Measurements from ENCODE around the gene KITLG. TPM values are rescaled to one million over a fixed set of nuclear protein-coding genes. Genes with fewer than 3 reads are reported as not detected.

The KITLG gene
- total and polyA plus RNA-seq, 2 donors (not counting 1 experiment from before 2014, with no cell fraction given) = not detected

- Histone ChIP-seq H3K4me1 (ENCODE audit: control insufficient read depth in 2 of 2, insufficient read depth in 2 of 2, low read length in 2 of 2) (no peaks in the 10 kb centered on the region), H4K20me1 (ENCODE audit: control insufficient read depth, insufficient read depth, low read length, poor library complexity, severe bottlenecking) (no peaks in the 10 kb centered on the region), H3K9me3 (ENCODE audit: control extremely low read depth in 1 of 3, control insufficient read depth in 2 of 3, insufficient read depth in 1 of 3, low read length in 2 of 3) (no peaks in the 10 kb centered on the region), H3K36me3 (replicated peaks in 1 of 2; ENCODE audit: control extremely low read depth in 1 of 2, control insufficient read depth in 1 of 2, extremely low read depth in 1 of 2, insufficient read depth in 2 of 2, low read length in 1 of 2) (no peaks in the 10 kb centered on the region), H3K27ac (ENCODE audit: low read length in 2 of 2) (no peak overlapping the region), H3K9ac (ENCODE audit: low read length) (no peak overlapping the region), H3K4me2 (replicated peaks; ENCODE audit: low read depth, low read length, poor library complexity, severe bottlenecking) (no peak overlapping the region), H3K27me3 (replicated peaks in 1 of 4; ENCODE audit: control extremely low read depth in 1 of 4, control insufficient read depth in 3 of 4, insufficient read depth in 4 of 4, low read length in 3 of 4) (no peaks in the 10 kb centered on the region), H2AFZ (ENCODE audit: insufficient read depth, low read depth, low read length, poor library complexity, severe bottlenecking) (no peak overlapping the region), H3K79me2 (ENCODE audit: control insufficient read depth, insufficient read depth, low read length) (no peaks in the 10 kb centered on the region), H3K4me3 (ENCODE audit: control extremely low read depth in 1 of 5, extremely low read depth in 1 of 5, insufficient read depth in 1 of 5, low read depth in 2 of 5, low read length in 4 of 5) (no peak overlapping the region)
- H3K9me3 Mint-ChIP-seq (ENCODE audit: insufficient read depth) = peaks cover 2% of the 10 kb centered on the region
- WGBS (ENCODE audit: insufficient coverage) = no CpG with 5 or more reads among the region's 2 CpGs
- no peak for ATAC-seq (ENCODE audit: low read depth)
- H3K4me3 Mint-ChIP-seq = no peak overlapping the region
- H3K4me1 Mint-ChIP-seq = no peaks in the 10 kb centered on the region
- ChIA-PET CTCF (no interaction called here), POLR2A (no interaction called here)
- TF ChIP-seq EZH2 (IDR thresholded peaks at IDR 0.05; ENCODE audit: borderline replicate concordance, insufficient read depth, low read depth, low read length, poor library complexity, severe bottlenecking) (no peak), CTCF (IDR thresholded peaks at IDR 0.05) (no peak)
- H3K27ac Mint-ChIP-seq = no peak overlapping the region
- intact Hi-C loops (cut with micrococcal nuclease) = no loop called here
- no peaks in the 10 kb centered on the region for H3K27me3 Mint-ChIP-seq
- no peak for DNase-seq
Measured at GRCh38 chr12:88493636-88494035, 86.6 kb downstream of the KITLG start.

- peaks cover 2% of the 10 kb centered on the region for H3K9me3 Mint-ChIP-seq (ENCODE audit: insufficient read depth)
Measured at GRCh38 chr12:88490425-88490824, 89.8 kb downstream of the KITLG start.

More at GRCh38 chr12:88490425-88490824, 89.8 kb downstream of the KITLG start:
- H3K79me2 ChIP-seq (ENCODE audit: control insufficient read depth, insufficient read depth, low read length) = no peaks in the 10 kb centered on the region
- H3K4me3 ChIP-seq (ENCODE audit: control extremely low read depth in 1 of 5, extremely low read depth in 1 of 5, insufficient read depth in 1 of 5, low read depth in 2 of 5, low read length in 4 of 5) = no peak overlapping the region
- Mint-ChIP-seq H3K4me1 (no peaks in the 10 kb centered on the region), H3K27me3 (no peaks in the 10 kb centered on the region), H3K4me3 (no peak overlapping the region), H3K27ac (no peak overlapping the region)
- no peaks in the 10 kb centered on the region for H3K9me3 ChIP-seq (ENCODE audit: control extremely low read depth in 1 of 3, control insufficient read depth in 2 of 3, insufficient read depth in 1 of 3, low read length in 2 of 3)
- CTCF ChIA-PET = no interaction called here
- no peak for DNase-seq
- H3K9ac ChIP-seq (ENCODE audit: low read length) = no peak overlapping the region
- POLR2A ChIA-PET = no interaction called here
- H3K36me3 ChIP-seq (replicated peaks in 1 of 2; ENCODE audit: control extremely low read depth in 1 of 2, control insufficient read depth in 1 of 2, extremely low read depth in 1 of 2, insufficient read depth in 2 of 2, low read length in 1 of 2) = no peaks in the 10 kb centered on the region
- H3K27me3 ChIP-seq (replicated peaks in 1 of 4; ENCODE audit: control extremely low read depth in 1 of 4, control insufficient read depth in 3 of 4, insufficient read depth in 4 of 4, low read length in 3 of 4) = no peaks in the 10 kb centered on the region
- no peak overlapping the region for H3K4me2 ChIP-seq (replicated peaks; ENCODE audit: low read depth, low read length, poor library complexity, severe bottlenecking)
- no peak overlapping the region for H3K27ac ChIP-seq (ENCODE audit: low read length in 2 of 2)
- intact Hi-C loops (cut with micrococcal nuclease) = no loop called here
- WGBS (ENCODE audit: insufficient coverage) = no CpG with 5 or more reads among the region's 2 CpGs
- H3K4me1 ChIP-seq (ENCODE audit: control insufficient read depth in 2 of 2, insufficient read depth in 2 of 2, low read length in 2 of 2) = no peaks in the 10 kb centered on the region
- no peak overlapping the region for H2AFZ ChIP-seq (ENCODE audit: insufficient read depth, low read depth, low read length, poor library complexity, severe bottlenecking)
- H4K20me1 ChIP-seq (ENCODE audit: control insufficient read depth, insufficient read depth, low read length, poor library complexity, severe bottlenecking) = no peaks in the 10 kb centered on the region
- no peak for ATAC-seq (ENCODE audit: low read depth)
- TF ChIP-seq EZH2 (IDR thresholded peaks at IDR 0.05; ENCODE audit: borderline replicate concordance, insufficient read depth, low read depth, low read length, poor library complexity, severe bottlenecking) (no peak), CTCF (IDR thresholded peaks at IDR 0.05) (no peak)
